ENCODE results near the gene PNMT. TPM values are rescaled to one million over a fixed set of nuclear protein-coding genes. Genes with fewer than 3 reads are reported as not detected.

PNMT gene
- total and polyA plus RNA-seq, 2 donors (not counting 3 experiments of a cell fraction or from before 2014, with no cell fraction given), result 0.11 TPM; not detected in 1

GRCh38 chr17:39631403-39631802 lies 36.9 kb upstream of the PNMT start:
- Histone ChIP-seq H3K36me3 (ENCODE audit: control insufficient read depth in 2 of 2, extremely low read depth in 1 of 2, insufficient read depth in 2 of 2, low read length in 2 of 2) (no peaks in the 10 kb centered on the region), H4K20me1 (replicated peaks; ENCODE audit: control insufficient read depth, extremely low read depth, insufficient read depth, low read length) (no peaks in the 10 kb centered on the region), H3K27me3 (ENCODE audit: control insufficient read depth in 2 of 2, insufficient read depth in 2 of 2, low read length in 2 of 2) (peaks cover 38 to 46% of the 10 kb centered on the region in 2 experiments), H3K4me3 (replicated peaks in 1 of 3; ENCODE audit: insufficient read depth in 1 of 3, low read depth in 1 of 3, low read length in 3 of 3) (no peak overlapping the region), H3K4me1 (ENCODE audit: control insufficient read depth, extremely low read depth, insufficient read depth, low read length) (peaks cover 1% of the 10 kb centered on the region), H3K9me1 (replicated peaks; ENCODE audit: control insufficient read depth, extremely low read depth, insufficient read depth, low read length) (no peaks in the 10 kb centered on the region), H2AFZ (ENCODE audit: low read depth, low read length) (no peak overlapping the region), H3K9me3 (replicated peaks; ENCODE audit: control insufficient read depth, insufficient read depth, low read length) (no peaks in the 10 kb centered on the region), H3K27ac (ENCODE audit: insufficient read depth, low read depth, low read length) (no peak overlapping the region), H3K4me2 (ENCODE audit: insufficient read depth, low read length) (no peak overlapping the region), H3K79me2 (ENCODE audit: control insufficient read depth, insufficient read depth, low read length) (no peaks in the 10 kb centered on the region), H3K9ac (replicated peaks; ENCODE audit: extremely low read depth, insufficient read depth, low read length) (no peak overlapping the region)
- dilution Hi-C loops (cut with MboI; ENCODE audit: extremely low pct_ligation_motif_present, low sequenced_read_pairs) (loop anchor here (10.0 kb wide), 1 partner anchor 113 kb away; no protein-coding TSS in a partner anchor), intact Hi-C loops (cut with micrococcal nuclease) (no loop called here)
- no TSS peak for BruUV-seq (replicated peaks)
- TF ChIP-seq JUN (IDR thresholded peaks at IDR 0.05; ENCODE audit: borderline replicate concordance, insufficient read depth, insufficient read length, low read depth), result no peak
- TF ChIP-seq POLR2A (IDR thresholded peaks at IDR 0.05; ENCODE audit: low read depth, low read length), result no peak
- TF ChIP-seq CTCF (IDR thresholded peaks at IDR 0.05; ENCODE audit: extremely low read depth in 1 of 2, insufficient read depth in 1 of 2, low read depth in 1 of 2, low read length in 2 of 2), result no peak
- TF ChIP-seq GATA2 (IDR thresholded peaks at IDR 0.05; ENCODE audit: insufficient read depth, insufficient read length, low read depth, low read length), result no peak
- TF ChIP-seq, protein P1, sequence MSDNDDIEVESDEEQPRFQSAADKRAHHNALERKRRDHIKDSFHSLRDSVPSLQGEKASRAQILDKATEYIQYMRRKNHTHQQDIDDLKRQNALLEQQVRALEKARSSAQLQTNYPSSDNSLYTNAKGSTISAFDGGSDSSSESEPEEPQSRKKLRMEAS (IDR thresholded peaks at IDR 0.05; ENCODE audit: insufficient read depth, insufficient read length), result no peak
- TF ChIP-seq MYC (IDR thresholded peaks at IDR 0.05; ENCODE audit: low read depth, low read length), result no peak
- TF ChIP-seq EZH2 (IDR thresholded peaks at IDR 0.05; ENCODE audit: borderline replicate concordance, low read depth, low read length, severe bottlenecking), result no peak
- TF ChIP-seq FOS (IDR thresholded peaks at IDR 0.05; ENCODE audit: borderline replicate concordance, insufficient read depth, low read length), result no peak
- no peak for TF ChIP-seq POLR2AphosphoS5 (IDR thresholded peaks at IDR 0.05; ENCODE audit: insufficient read depth, low read depth, low read length)
- POLR2A ChIA-PET, result no interaction called here
- CTCF ChIA-PET, result interaction anchor here (0.7 to 6.4 kb wide), 4 partner anchors 7 to 129 kb away, joined by 3 to 141 read pairs (median 66); no protein-coding TSS in a partner anchor
- no peak for FAIRE-seq
- DNase-seq (ENCODE audit: low read depth, low spot score), result no peak

Measured in endothelial cell of umbilical vein (primary cell).